OCI-LY3 (cell line): Measurements from ENCODE around the gene FCHSD2.

Experiments used
- EZH2phosphoT487 ChIP-seq: fragments of 200-600 bp; shearing (Covaris generic); IDR thresholded peaks from 2 replicates; pipeline ENCODE4 v1.6.1; 2018; ENCODE audit warnings: antibody characterized with exemption, mixed run types, low read depth
- TF ChIP-seq, protein P1 (sequence below): fragments of 200-600, 300-600 bp; sonication (generic); IDR thresholded peaks from 2 replicates; pipeline ENCODE4 v1.5.1; 2014; ENCODE audit warnings: antibody characterized with exemption, low read length, low read depth

DNA sequence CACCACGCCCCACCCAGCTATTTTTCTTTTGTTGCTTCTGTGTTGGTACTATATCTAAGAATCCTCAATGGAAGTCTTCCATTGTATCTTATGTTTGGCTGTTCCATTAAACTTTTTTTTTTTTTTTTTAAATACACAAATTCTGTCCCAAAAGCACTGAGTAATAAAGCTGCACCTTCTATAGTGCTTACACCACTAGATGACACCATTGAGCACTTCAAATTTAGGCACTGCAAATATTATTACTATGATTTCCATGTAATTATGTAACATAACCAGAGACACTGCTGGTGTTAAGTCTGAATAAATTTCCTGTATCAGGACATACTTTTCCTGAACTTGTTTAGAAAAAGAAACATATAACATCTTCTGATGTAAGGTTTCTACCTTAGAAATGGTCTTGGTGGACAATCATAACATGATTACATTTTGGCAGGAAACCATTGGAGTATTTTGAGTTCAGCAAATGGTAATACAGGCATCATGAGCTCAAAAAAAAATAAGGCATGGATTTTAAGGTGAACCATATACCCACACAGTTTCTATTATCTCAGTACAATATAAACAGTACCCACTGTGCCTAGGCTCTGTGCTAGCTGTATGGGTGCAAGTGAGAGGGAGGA is 217.4 kb downstream of the FCHSD2 start:
- TF ChIP-seq, protein P1, sequence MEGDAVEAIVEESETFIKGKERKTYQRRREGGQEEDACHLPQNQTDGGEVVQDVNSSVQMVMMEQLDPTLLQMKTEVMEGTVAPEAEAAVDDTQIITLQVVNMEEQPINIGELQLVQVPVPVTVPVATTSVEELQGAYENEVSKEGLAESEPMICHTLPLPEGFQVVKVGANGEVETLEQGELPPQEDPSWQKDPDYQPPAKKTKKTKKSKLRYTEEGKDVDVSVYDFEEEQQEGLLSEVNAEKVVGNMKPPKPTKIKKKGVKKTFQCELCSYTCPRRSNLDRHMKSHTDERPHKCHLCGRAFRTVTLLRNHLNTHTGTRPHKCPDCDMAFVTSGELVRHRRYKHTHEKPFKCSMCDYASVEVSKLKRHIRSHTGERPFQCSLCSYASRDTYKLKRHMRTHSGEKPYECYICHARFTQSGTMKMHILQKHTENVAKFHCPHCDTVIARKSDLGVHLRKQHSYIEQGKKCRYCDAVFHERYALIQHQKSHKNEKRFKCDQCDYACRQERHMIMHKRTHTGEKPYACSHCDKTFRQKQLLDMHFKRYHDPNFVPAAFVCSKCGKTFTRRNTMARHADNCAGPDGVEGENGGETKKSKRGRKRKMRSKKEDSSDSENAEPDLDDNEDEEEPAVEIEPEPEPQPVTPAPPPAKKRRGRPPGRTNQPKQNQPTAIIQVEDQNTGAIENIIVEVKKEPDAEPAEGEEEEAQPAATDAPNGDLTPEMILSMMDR: peak; percentile 52
- no peak for TF ChIP-seq EZH2phosphoT487
